ENCODE measurements around the gene LBH. TPM values are rescaled to one million over a fixed set of nuclear protein-coding genes. Genes with fewer than 3 reads are reported as not detected.

LBH gene
- total and polyA plus RNA-seq, 12 donors = 35.9 to 204 (median 149) TPM

DNA sequence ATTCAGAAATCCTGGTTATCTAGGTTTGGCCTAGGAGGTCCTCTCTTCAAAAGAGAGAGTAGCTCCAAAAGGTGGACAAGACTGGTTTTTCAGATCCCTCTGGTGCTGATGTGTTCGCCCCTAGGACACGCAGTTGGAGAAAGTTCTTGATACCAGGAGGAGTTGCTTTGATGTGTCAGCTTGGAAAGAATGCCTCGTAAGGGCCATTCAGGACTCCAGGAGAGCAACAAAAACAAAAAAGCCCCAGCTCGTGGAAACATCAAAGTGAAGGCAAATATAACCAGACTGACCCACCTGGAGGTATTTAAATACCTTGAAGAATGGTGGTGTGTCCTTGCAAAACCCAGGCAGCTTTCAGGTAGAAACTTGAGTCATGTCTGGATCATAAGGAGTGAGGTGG is 12.5 kb upstream of the LBH start:
- H3K9me3 ChIP-seq = no peaks in the 10 kb centered on the region
- no peaks in the 10 kb centered on the region for H3K27me3 ChIP-seq
- intact Hi-C loops (cut with DNase I) = loop anchor here in 1 of 10 donors (10.0 kb wide), 1 partner anchor 256 kb away; no protein-coding TSS in a partner anchor
- ATAC-seq = no peak
- DNase-seq = no peak
- WGBS, 2 donors = 88 to 92% methylated on average over 4 of the region's 4 CpGs
- no peak overlapping the region for H3K4me3 ChIP-seq
- H3K27ac ChIP-seq = no peak overlapping the region
- TF ChIP-seq, protein P1, sequence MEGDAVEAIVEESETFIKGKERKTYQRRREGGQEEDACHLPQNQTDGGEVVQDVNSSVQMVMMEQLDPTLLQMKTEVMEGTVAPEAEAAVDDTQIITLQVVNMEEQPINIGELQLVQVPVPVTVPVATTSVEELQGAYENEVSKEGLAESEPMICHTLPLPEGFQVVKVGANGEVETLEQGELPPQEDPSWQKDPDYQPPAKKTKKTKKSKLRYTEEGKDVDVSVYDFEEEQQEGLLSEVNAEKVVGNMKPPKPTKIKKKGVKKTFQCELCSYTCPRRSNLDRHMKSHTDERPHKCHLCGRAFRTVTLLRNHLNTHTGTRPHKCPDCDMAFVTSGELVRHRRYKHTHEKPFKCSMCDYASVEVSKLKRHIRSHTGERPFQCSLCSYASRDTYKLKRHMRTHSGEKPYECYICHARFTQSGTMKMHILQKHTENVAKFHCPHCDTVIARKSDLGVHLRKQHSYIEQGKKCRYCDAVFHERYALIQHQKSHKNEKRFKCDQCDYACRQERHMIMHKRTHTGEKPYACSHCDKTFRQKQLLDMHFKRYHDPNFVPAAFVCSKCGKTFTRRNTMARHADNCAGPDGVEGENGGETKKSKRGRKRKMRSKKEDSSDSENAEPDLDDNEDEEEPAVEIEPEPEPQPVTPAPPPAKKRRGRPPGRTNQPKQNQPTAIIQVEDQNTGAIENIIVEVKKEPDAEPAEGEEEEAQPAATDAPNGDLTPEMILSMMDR (IDR thresholded peaks at IDR 0.05) = no peak
- H3K4me1 ChIP-seq = peaks cover 3 to 44% (median 20%) of the 10 kb centered on the region in 9 donors
- H3K36me3 ChIP-seq = no peaks in the 10 kb centered on the region

DNA sequence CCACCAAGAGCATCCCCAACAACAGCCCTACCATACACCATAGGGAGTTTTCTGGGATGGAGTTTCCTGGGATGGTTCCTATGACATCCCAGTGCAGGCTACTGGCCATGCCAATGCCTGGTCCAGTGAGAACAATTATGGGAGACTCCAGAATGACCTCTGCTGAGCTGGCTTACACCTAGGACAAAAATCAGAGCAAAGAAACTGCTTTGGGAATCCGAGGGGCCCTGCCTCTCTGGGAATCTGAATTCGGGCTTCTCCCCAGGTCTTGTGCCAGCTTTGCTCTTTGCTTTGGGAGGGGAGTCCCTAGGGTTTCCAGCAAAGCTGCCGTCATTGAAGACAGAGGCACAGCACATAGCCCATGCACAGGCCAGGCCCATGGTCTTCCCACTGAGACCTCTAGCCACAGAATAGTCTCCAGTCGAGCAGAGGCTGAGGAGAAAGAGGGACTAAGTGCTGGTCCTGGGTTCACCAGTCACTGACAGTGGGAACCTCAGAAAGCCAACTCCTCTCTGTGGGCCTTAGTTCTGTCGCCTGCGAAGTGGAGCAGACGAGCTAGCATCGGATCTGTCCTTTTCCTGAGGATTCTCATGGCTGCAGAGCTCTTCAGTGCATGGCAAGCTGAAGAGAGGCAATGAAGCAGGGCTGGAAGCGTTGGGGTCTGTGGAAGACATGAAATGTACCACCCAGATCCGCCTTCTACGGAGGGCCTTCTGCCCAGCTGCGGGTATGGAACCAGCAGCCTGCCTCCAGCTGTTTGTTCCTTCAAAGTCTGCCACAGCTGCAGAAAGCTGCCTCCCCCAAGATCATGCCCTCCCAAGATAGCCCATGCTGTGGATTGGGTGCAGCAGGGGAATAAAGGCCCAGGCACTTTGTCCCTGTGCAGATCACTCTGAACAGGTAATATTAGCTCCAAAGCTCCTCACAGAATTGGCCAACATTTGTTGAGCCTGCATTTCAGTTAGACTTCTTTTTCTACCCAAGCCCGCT is 11.2 kb upstream of the LBH start:
- WGBS, 2 donors = 95 to 96% methylated on average over 13 of the region's 13 CpGs

DNA sequence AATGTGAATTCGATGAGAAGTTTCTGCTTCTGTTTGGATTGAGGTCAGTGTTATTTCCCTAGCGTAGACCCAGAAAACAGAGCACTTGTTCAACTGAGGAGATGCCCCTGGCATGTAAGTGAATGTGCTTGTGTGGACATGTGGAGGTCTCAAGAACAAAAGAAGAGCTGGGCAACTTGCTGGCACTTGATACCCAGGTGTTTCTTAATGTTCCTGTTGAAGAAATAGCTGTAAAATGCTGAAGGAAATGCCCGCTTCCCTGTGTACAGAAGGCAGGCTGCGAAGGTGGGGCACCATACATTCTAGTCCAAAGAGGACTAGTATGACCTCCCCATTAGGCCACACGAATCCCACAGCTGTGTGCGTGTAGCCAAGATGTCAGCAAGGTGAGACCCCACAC is 9.8 kb upstream of the LBH start:
- 94% methylated on average over 6 of the region's 6 CpGs for WGBS, 2 donors
- TF ChIP-seq, protein P1 (IDR thresholded peaks at IDR 0.05) = no peak
- peaks cover 19 to 50% (median 35%) of the 10 kb centered on the region in 9 donors for H3K4me1 ChIP-seq
- no peak overlapping the region for H3K27ac ChIP-seq
- H3K27me3 ChIP-seq = no peaks in the 10 kb centered on the region
- ATAC-seq (no peak), DNase-seq (no peak)
- intact Hi-C loops (cut with DNase I) = no loop called here
- no peak overlapping the region for H3K4me3 ChIP-seq
- H3K9me3 ChIP-seq = no peaks in the 10 kb centered on the region
- no peaks in the 10 kb centered on the region for H3K36me3 ChIP-seq

More for the DNA sequence above, 11.2 kb upstream of the LBH start:
- Histone ChIP-seq H3K27ac (no peak overlapping the region), H3K9me3 (no peaks in the 10 kb centered on the region), H3K36me3 (no peaks in the 10 kb centered on the region), H3K4me3 (no peak overlapping the region), H3K27me3 (no peaks in the 10 kb centered on the region), H3K4me1 (peaks cover 10 to 50% (median 30%) of the 10 kb centered on the region in 9 donors)
- TF ChIP-seq, protein P1 (IDR thresholded peaks at IDR 0.05) = no peak
- intact Hi-C loops (cut with DNase I) = loop anchor here in 1 of 10 donors (10.0 kb wide), 1 partner anchor 255 kb away; no protein-coding TSS in a partner anchor
- DNase-seq (no peak), ATAC-seq (no peak)

DNA sequence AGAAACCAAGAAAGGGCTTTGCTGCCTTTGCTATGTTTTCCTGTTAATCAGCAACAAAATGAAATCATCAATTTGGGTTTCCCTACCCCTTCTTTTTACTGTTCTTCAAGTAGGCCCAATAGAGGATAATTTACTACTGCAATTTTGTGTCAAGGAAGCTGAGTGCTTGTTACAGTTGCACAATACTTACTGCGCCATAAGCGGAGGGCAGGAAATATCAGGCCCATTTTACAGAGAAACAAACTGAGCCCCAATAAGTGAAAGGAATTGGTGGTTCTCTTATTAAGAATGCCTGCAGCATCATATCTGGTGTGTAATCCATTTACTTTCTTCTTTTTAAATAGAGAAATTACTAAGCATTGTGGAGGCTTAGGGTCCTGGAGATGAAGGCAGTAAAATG is 9.3 kb upstream of the LBH start:
- DNase-seq (no peak), ATAC-seq (no peak)
- Histone ChIP-seq H3K36me3 (no peaks in the 10 kb centered on the region), H3K27ac (no peak overlapping the region), H3K4me3 (no peak overlapping the region), H3K9me3 (no peaks in the 10 kb centered on the region), H3K27me3 (no peaks in the 10 kb centered on the region), H3K4me1 (peaks cover 20 to 46% (median 34%) of the 10 kb centered on the region in 9 donors)
- intact Hi-C loops (cut with DNase I) = no loop called here
- TF ChIP-seq, protein P1 (IDR thresholded peaks at IDR 0.05) = no peak
- 95 to 100% methylated on average over 2 of the region's 2 CpGs for WGBS, 2 donors
